Measurements from ENCODE around the gene EFCAB12.
"Not testable (repeated sequence)": the region's sequence is repeated elsewhere in the genome, so short reads cannot be mapped to it uniquely, and the experiment has no call there.

EFCAB12 gene

GRCh38 chr3:129387487-129387886 is 40.9 kb downstream of the EFCAB12 start:
- no peaks in the 10 kb centered on the region for H3K36me3 ChIP-seq (replicated peaks; ENCODE audit: low read depth, low read length)
- no peak overlapping the region for H3K4me2 ChIP-seq (ENCODE audit: low read length)
- no peaks in the 10 kb centered on the region for H4K20me1 ChIP-seq (ENCODE audit: insufficient read depth, low read length)
- H3K4me1 ChIP-seq (ENCODE audit: low read length) = no peaks in the 10 kb centered on the region
- H3K9me3 ChIP-seq (ENCODE audit: insufficient read depth, low read length) = no peaks in the 10 kb centered on the region
- no peak overlapping the region for H2AFZ ChIP-seq (ENCODE audit: low read depth, low read length)
- no peak overlapping the region for H3K9ac ChIP-seq (ENCODE audit: low read length)
- no peak overlapping the region for H3K27ac ChIP-seq (ENCODE audit: low read length)
- H3K79me2 ChIP-seq (ENCODE audit: low read length) = no peaks in the 10 kb centered on the region
- TF ChIP-seq CTCF (IDR thresholded peaks at IDR 0.05; ENCODE audit: low read depth, low read length) = no peak
- no peak for TF ChIP-seq EZH2phosphoT487 (IDR thresholded peaks at IDR 0.05; ENCODE audit: low read depth)
- no peak overlapping the region for H3K4me3 ChIP-seq (ENCODE audit: low read length)
- H3K27me3 ChIP-seq (ENCODE audit: low read depth, low read length) = no peaks in the 10 kb centered on the region

- Histone ChIP-seq H3K4me1 (ENCODE audit: low read length) (no peaks in the 10 kb centered on the region), H3K79me2 (ENCODE audit: low read length) (no peaks in the 10 kb centered on the region), H3K4me2 (ENCODE audit: low read length) (no peak overlapping the region), H4K20me1 (ENCODE audit: insufficient read depth, low read length) (no peaks in the 10 kb centered on the region), H3K27me3 (ENCODE audit: low read depth, low read length) (no peaks in the 10 kb centered on the region), H3K9ac (ENCODE audit: low read length) (no peak overlapping the region), H3K4me3 (ENCODE audit: low read length) (no peak overlapping the region), H2AFZ (ENCODE audit: low read depth, low read length) (no peak overlapping the region), H3K9me3 (ENCODE audit: insufficient read depth, low read length) (no peaks in the 10 kb centered on the region), H3K27ac (ENCODE audit: low read length) (no peak overlapping the region), H3K36me3 (replicated peaks; ENCODE audit: low read depth, low read length) (no peaks in the 10 kb centered on the region)
- TF ChIP-seq EZH2phosphoT487 (IDR thresholded peaks at IDR 0.05; ENCODE audit: low read depth) (no peak), CTCF (IDR thresholded peaks at IDR 0.05; ENCODE audit: low read depth, low read length) (no peak)
Observed at GRCh38 chr3:129386984-129387383, 41.5 kb downstream of the EFCAB12 start.

- not testable (repeated sequence) for H3K9ac ChIP-seq (ENCODE audit: low read length); H3K27me3 ChIP-seq (ENCODE audit: low read depth, low read length); H3K4me1 ChIP-seq (ENCODE audit: low read length); H3K79me2 ChIP-seq (ENCODE audit: low read length); H3K27ac ChIP-seq (ENCODE audit: low read length); H3K4me2 ChIP-seq (ENCODE audit: low read length); H4K20me1 ChIP-seq (ENCODE audit: insufficient read depth, low read length); H3K36me3 ChIP-seq (replicated peaks; ENCODE audit: low read depth, low read length); H3K4me3 ChIP-seq (ENCODE audit: low read length); H3K9me3 ChIP-seq (ENCODE audit: insufficient read depth, low read length); H2AFZ ChIP-seq (ENCODE audit: low read depth, low read length)
Observed at GRCh38 chr3:129385507-129385906, 42.9 kb downstream of the EFCAB12 start.

GRCh38 chr3:129384594-129385323 is 43.7 kb downstream of the EFCAB12 start:
- Histone ChIP-seq H3K79me2 (ENCODE audit: low read length) (no peaks in the 10 kb centered on the region), H3K27me3 (ENCODE audit: low read depth, low read length) (no peaks in the 10 kb centered on the region), H3K4me2 (ENCODE audit: low read length) (no peak overlapping the region), H3K27ac (ENCODE audit: low read length) (no peak overlapping the region), H3K4me3 (ENCODE audit: low read length) (no peak overlapping the region), H4K20me1 (ENCODE audit: insufficient read depth, low read length) (no peaks in the 10 kb centered on the region), H3K9me3 (ENCODE audit: insufficient read depth, low read length) (no peaks in the 10 kb centered on the region), H3K4me1 (ENCODE audit: low read length) (no peaks in the 10 kb centered on the region), H3K36me3 (replicated peaks; ENCODE audit: low read depth, low read length) (no peaks in the 10 kb centered on the region), H3K9ac (ENCODE audit: low read length) (no peak overlapping the region), H2AFZ (ENCODE audit: low read depth, low read length) (no peak overlapping the region)
- no peak for TF ChIP-seq EZH2phosphoT487 (IDR thresholded peaks at IDR 0.05; ENCODE audit: low read depth)
- no peak for TF ChIP-seq CTCF (IDR thresholded peaks at IDR 0.05; ENCODE audit: low read depth, low read length)

- H3K4me2 ChIP-seq (ENCODE audit: low read length) = not testable (repeated sequence)
Observed at GRCh38 chr3:129384103-129384502, 44.3 kb downstream of the EFCAB12 start.

More at GRCh38 chr3:129384103-129384502, 44.3 kb downstream of the EFCAB12 start:
- not testable (repeated sequence) for H3K9me3 ChIP-seq (ENCODE audit: insufficient read depth, low read length); H2AFZ ChIP-seq (ENCODE audit: low read depth, low read length); H4K20me1 ChIP-seq (ENCODE audit: insufficient read depth, low read length); H3K4me3 ChIP-seq (ENCODE audit: low read length); H3K79me2 ChIP-seq (ENCODE audit: low read length); H3K36me3 ChIP-seq (replicated peaks; ENCODE audit: low read depth, low read length); H3K9ac ChIP-seq (ENCODE audit: low read length); H3K27me3 ChIP-seq (ENCODE audit: low read depth, low read length); H3K27ac ChIP-seq (ENCODE audit: low read length); H3K4me1 ChIP-seq (ENCODE audit: low read length)
